GM19397 (cell line): ENCODE data around the gene HOXC6.
"Not testable (repeated sequence)": the region's sequence is repeated elsewhere in the genome, so short reads cannot be mapped to it uniquely, and the experiment has no call there.

Experiments
- ATAC-seq: cut with Tn5 transposase; IDR thresholded peaks from one replicate; pipeline ENCODE4 v1.9.1; 2021; ENCODE audit warnings: mild to moderate bottlenecking, moderate library complexity; ENCODE audit not compliant: unreplicated experiment

The HOXC6 gene

DNA sequence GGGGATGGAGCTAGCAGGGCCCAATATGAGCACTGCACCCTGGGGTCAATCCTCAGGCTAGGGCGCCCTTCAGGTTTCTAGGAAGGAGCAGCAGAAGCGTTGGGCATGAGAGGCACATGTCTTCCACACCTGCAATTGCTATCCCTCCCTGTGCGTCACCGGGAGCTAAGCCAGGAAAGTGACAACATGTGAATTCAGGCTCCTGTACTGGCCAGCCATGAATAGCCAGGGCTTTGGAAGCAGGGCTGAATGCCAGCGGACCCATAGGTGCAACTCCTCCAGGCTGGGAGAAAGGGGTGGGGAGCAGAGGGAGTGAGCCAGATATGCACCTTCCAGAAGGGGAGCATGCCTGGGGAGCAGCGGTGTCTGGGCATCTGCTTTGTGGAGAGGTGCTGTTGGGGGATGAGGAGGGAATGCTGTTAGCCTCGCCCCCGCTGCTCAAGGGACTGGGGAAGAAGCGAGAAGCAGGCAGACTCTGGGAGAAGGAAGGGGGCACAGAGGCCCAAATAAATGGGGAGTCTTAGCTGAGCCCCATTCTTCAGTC lies 10.7 kb downstream of the HOXC6 start:
- ATAC-seq = no peak

DNA sequence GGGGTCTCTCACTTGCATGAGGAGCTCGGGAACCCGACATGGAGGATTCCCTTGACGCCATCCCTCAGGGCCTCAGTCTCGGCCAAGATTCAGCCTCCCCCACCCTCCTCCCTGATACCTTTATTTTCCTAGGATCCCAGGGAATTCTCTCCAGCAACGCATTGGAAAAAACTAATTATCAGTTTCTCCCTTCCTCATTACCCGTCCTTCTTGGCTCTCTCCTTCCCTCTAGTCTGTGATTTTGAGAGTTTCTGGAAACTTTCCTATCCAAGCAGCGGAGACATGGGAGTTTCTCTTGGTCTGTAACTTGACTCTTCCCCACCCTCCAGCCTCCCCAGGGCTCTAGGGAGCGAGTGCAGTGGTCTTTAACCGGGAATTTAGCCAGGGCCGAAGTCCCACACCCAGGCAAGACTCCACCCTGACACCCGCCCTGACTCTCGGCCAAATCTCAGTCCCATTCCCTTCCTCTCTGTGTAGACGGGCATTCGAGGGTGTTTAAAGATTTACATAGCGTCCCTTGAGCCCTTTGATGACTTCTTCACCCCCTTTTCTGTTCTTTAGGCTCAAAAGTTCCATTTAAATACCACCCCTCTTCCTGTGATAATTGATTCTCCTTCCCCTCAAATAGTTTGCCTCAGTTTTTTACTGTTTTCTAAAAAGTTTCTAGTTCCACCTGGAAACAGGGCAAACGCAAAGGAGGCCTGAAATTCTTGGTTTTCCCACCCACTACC lies 11.3 kb downstream of the HOXC6 start:
- ATAC-seq = no peak

DNA sequence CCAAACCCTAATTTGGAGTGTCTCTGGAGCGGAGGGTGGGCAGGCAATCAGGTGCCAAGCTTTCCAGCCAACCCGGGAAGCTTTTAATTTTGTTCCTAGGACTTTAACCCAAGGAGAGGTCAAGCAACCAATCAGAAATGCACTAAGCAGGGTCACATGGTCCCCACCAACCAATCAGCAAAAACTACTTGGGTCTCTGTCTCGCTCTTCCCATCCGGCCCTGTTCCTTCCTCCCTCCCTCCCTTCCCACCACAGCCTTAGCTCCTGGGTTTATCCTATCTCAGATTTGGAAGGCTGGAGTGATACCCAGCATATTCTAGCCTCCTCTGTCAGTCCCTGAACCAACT lies 11.9 kb downstream of the HOXC6 start:
- no peak for ATAC-seq

DNA sequence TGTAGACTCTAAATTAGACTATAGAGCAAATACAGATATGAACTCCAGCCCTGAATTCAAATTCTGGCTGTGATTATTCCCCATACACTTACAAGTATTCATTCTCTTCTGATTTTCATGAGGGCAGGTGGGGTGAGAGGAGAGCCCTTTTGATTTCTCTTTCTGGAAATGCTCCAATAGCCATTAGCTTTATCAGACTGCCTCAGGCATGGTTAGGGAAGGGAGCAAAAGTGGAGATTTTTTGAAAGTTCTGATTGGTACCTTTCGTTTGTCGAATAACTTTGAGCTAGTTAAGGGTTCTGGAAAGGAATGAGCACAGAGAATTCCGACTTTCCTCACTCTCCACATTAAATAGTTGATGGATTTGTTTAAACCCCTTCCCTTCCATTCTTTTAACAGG lies 12.4 kb downstream of the HOXC6 start:
- no peak for ATAC-seq

DNA sequence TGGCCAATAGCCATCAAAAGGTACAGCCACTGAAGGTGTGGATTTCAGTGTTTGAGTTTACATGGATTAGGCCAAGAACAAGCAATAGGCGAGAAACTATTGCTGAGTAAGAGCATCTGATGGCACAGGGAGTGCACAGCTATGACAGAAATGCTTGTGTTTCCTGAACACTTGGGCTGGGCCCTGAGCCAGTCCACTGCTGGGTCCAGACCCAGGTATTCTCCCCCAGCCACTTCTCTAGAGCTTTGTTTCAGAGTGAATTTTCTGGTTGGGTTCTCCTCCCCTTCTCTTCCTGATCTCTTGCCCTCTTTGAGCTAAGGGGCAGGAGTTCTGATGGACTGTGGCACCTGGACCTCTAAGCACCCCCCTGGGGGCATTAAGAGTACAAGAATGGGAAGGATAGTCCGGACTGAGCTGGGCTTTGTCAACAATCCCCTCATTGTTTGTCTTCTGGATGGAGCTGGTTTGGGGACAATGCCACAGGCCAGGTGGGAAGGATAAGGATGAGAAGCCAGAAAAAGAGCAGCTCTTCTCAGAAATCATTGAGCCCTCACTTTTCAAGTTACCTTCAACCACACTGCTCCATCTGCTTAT lies 13.0 kb downstream of the HOXC6 start:
- ATAC-seq = no peak

DNA sequence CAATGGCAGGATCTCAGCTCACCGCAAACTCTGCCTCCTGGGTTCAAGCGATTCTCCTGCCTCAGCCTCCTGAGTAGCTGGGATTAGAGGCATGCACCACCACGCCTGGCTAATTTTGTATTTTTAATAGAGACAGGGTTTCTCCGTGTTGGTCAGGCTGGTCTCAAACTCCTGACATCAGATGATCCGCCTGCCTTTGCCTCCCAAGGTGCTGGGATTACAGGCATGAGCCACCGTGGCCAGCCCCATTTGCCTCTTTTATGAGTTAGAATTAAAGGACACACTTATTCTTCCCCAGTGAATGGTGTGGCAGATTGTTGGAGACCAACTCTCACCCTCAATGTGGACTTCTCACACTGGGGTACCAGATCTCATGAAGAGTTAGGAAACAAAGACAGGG lies 13.8 kb downstream of the HOXC6 start:
- ATAC-seq = not testable (repeated sequence)

- no peak for ATAC-seq
Observed at GRCh38 chr12:54042970-54043853, 15.0 kb downstream of the HOXC6 start.

GRCh38 chr12:54044425-54045103 lies 16.3 kb downstream of the HOXC6 start:
- ATAC-seq = no peak

- ATAC-seq = no peak
Observed at GRCh38 chr12:54045401-54045800, 17.2 kb downstream of the HOXC6 start.

- no peak for ATAC-seq
Observed at GRCh38 chr12:54045868-54046521, 17.8 kb downstream of the HOXC6 start.

DNA sequence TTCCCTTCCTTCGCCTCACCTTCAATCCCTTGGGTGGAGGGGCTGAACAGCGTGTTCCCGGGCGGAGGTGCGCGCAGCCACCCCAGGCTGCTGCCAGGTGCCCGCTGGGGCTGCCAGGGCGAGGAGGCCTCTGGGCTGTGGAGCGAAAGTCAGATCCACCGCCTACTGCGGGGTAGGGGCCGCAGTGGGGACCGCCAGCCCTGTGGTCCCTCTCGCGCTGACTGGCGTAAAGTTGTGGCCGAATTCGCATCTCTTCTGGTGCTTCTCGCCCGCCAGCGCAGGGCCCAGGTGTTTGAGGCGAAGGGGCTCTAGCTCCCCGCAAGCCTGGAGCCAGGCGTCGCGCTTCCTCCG lies 18.5 kb downstream of the HOXC6 start:
- no peak for ATAC-seq

GRCh38 chr12:54047160-54047963 lies 19.1 kb downstream of the HOXC6 start:
- ATAC-seq = no peak

DNA sequence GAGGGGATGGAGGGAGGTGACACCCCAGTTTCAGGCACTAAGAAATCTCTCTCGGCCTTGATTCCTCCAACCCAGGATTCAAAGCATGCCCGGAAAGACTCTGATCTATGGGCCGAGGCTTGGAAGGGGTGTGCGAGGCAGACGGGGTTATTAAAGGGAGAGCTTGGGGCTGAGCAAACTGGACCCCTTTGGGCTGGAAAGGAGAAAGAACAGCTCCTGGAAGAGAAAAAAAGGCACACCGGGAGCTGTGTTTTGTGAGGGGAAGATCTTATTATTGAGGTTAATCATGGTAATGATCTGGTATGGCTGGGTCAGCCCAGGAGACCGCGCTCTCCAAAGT lies 19.7 kb downstream of the HOXC6 start:
- no peak for ATAC-seq

GRCh38 chr12:54048406-54049093 lies 20.3 kb downstream of the HOXC6 start:
- ATAC-seq = no peak

DNA sequence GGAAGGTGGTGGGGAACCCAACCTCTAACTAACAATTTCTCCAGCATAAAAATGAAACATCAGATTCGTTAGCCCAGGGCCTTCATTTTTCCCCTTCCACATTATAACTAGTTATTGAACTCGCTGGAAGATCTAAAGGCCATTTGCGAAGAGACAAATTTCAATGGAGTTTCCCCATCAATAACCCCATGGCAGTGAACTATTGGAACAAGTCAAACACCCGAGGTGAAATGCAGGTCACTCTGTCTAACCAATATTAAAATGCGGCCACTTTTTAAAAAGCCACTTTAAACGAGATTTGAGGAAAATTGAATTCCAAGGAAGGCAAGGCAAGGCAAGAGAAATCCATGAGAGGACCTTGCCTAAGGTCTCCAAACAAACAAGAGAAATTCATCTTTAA lies 20.9 kb downstream of the HOXC6 start:
- ATAC-seq = no peak

- no peak for ATAC-seq
Observed at GRCh38 chr12:54050482-54050810, 22.2 kb downstream of the HOXC6 start.

GRCh38 chr12:54051026-54051842 lies 23.0 kb downstream of the HOXC6 start:
- no peak for ATAC-seq

- ATAC-seq = no peak
Observed at GRCh38 chr12:54051874-54052437, 23.7 kb downstream of the HOXC6 start.
